PC-9 (cell line): ENCODE data around the gene LHX4.

Experiments
- CTCF ChIP-seq: fragments of 200-600 bp; sonication (generic); conservative IDR thresholded peaks from 2 replicates; pipeline ENCODE4 v1.6.1; 2017; ENCODE audit warnings: mixed run types, antibody characterized with exemption, mild to moderate bottlenecking, moderate library complexity
- EZH2 ChIP-seq: fragments of 200-600 bp; sonication (generic); IDR thresholded peaks from 2 replicates; pipeline ENCODE4 v1.8.0; 2017; ENCODE audit warnings: antibody characterized with exemption, low read depth

- TF ChIP-seq CTCF (no peak), EZH2 (no peak)
These were observed 42.4 kb upstream of the LHX4 start for GRCh38 chr1:180187626-180188025.
